Activated CD8-positive, alpha-beta T cell treated with anti-CD3 and anti-CD28 coated beads, Interleukin-2, amount 10 ng/mL, durations not matched to agents 7 days and 5 days (primary cell): Measurements from ENCODE around the gene FBXL15. TPM values are rescaled to one million over a fixed set of nuclear protein-coding genes. Genes with fewer than 3 reads are reported as not detected.

Experiments
- ATAC-seq: fragments of 150-1000 bp; cut with Tn5 transposase; one replicate; pipeline ENCODE4 v1.10.0; 2021; ENCODE audit warnings: moderate library complexity
- CTCF ChIA-PET: fragments of 350-600 bp; sonication (Branson Sonifier 250); formaldehyde crosslinking; loops from one replicate; lab custom pipeline; 2021; ENCODE audit warnings: antibody characterized with exemption; lab: Charles Lee
- POLR2A ChIA-PET: fragments of 350-600 bp; sonication (Branson Sonifier 250); formaldehyde crosslinking; loops from one replicate; lab custom pipeline; 2021; ENCODE audit warnings: antibody characterized with exemption; lab: Charles Lee
- DNase-seq: peaks from one replicate; pipeline ENCODE4 v3.0.0-alpha.2; 2020
- H3K27ac Mint-ChIP-seq: one replicate; pipeline ENCODE4 v1.8.0; 2021; ENCODE audit warnings: mild to moderate bottlenecking, mixed read lengths
- H3K27me3 Mint-ChIP-seq: one replicate; pipeline ENCODE4 v1.8.0; 2021; ENCODE audit warnings: low read depth, mixed read lengths
- H3K36me3 Mint-ChIP-seq: one replicate; pipeline ENCODE4 v1.8.0; 2021; ENCODE audit warnings: low read depth, mixed read lengths
- H3K4me1 Mint-ChIP-seq: one replicate; pipeline ENCODE4 v1.8.0; 2021; ENCODE audit warnings: low read depth, mixed read lengths
- H3K4me3 Mint-ChIP-seq: one replicate; pipeline ENCODE4 v1.8.0; 2021; ENCODE audit warnings: mild to moderate bottlenecking, mixed read lengths
- H3K9me3 Mint-ChIP-seq: one replicate; pipeline ENCODE4 v1.8.0; 2022; ENCODE audit warnings: mixed read lengths; ENCODE audit not compliant: insufficient read depth
- total RNA-seq, 2 experiments: library from RNA; stranded (reverse); gene quantifications; one replicate each; pipeline ENCODE4 v1.2.3, GENCODE V29; 2021

The FBXL15 gene
- total RNA-seq, 2 experiments from 2014 or later, result 12.7 to 13.8 TPM

- Mint-ChIP-seq H3K27me3 (no peaks in the 10 kb centered on the region), H3K27ac (no peak overlapping the region), H3K4me1 (peaks cover 46% of the 10 kb centered on the region), H3K9me3 (no peaks in the 10 kb centered on the region), H3K36me3 (peaks cover 16% of the 10 kb centered on the region), H3K4me3 (no peak overlapping the region)
- CTCF ChIA-PET, result no interaction called here
- POLR2A ChIA-PET, result no interaction called here
- ATAC-seq (no peak), DNase-seq (no peak)
Measured at GRCh38 chr10:102458656-102459055, 38.0 kb downstream of the FBXL15 start.

- Mint-ChIP-seq H3K4me1 (peaks cover 32% of the 10 kb centered on the region), H3K36me3 (peaks cover 8% of the 10 kb centered on the region), H3K27me3 (no peaks in the 10 kb centered on the region), H3K27ac (peak overlapping the region; percentile 79), H3K4me3 (peak overlapping the region; percentile 90), H3K9me3 (no peaks in the 10 kb centered on the region)
- ATAC-seq (peak; percentile 28), DNase-seq (peak; percentile 34)
- POLR2A ChIA-PET, result interaction anchor here (0.6 to 2.7 kb wide), 7 partner anchors 10 to 65 kb away, joined by 3 to 25 read pairs (median 4); partner anchors contain the start of genes C10orf95, CUEDC2 and NFKB2
- CTCF ChIA-PET, result interaction anchor here (0.9 to 4.3 kb wide), 12 partner anchors 9 to 291 kb away, joined by 3 to 25 read pairs (median 6); partner anchors contain the start of genes ACTR1A, C10orf95 and FBXL15
Measured at GRCh38 chr10:102460836-102461186, 40.2 kb downstream of the FBXL15 start.

GRCh38 chr10:102461187-102462054 is 40.8 kb downstream of the FBXL15 start:
- DNase-seq (peak; percentile 94), ATAC-seq (peak; percentile 97)
- H3K4me3 Mint-ChIP-seq, result peak overlapping the region; percentile 90
- peaks cover 2% of the 10 kb centered on the region for H3K36me3 Mint-ChIP-seq
- H3K9me3 Mint-ChIP-seq, result no peaks in the 10 kb centered on the region
- POLR2A ChIA-PET, result interaction anchor here (0.6 to 2.7 kb wide), 12 partner anchors 8 to 68 kb away, joined by 3 to 25 read pairs (median 5); partner anchors contain the start of genes C10orf95, CUEDC2, FBXL15 and NFKB2
- peaks cover 32% of the 10 kb centered on the region for H3K4me1 Mint-ChIP-seq
- CTCF ChIA-PET, result interaction anchor here (0.9 to 4.3 kb wide), 17 partner anchors 9 to 309 kb away, joined by 3 to 25 read pairs (median 4); partner anchors contain the start of genes ACTR1A, C10orf95, CUEDC2 and FBXL15
- no peaks in the 10 kb centered on the region for H3K27me3 Mint-ChIP-seq
- peak overlapping the region; percentile 79 for H3K27ac Mint-ChIP-seq

- H3K4me3 Mint-ChIP-seq, result peak overlapping the region; percentile 90
- CTCF ChIA-PET, result interaction anchor here (0.9 to 4.3 kb wide), 13 partner anchors 11 to 232 kb away, joined by 3 to 25 read pairs (median 6); partner anchors contain the start of genes C10orf95, CUEDC2 and SUFU
Measured at GRCh38 chr10:102462512-102463054, 41.9 kb downstream of the FBXL15 start.

GRCh38 chr10:102463983-102464382 is 43.3 kb downstream of the FBXL15 start:
- ChIA-PET CTCF (interaction anchor here (1.0 to 4.3 kb wide), 5 partner anchors 12 to 233 kb away, joined by 3 to 25 read pairs (median 7); partner anchors contain the start of genes C10orf95 and SUFU), POLR2A (interaction anchor here (1.2 to 2.7 kb wide), 3 partner anchors 10 to 14 kb away, joined by 3 to 10 read pairs (median 5); no protein-coding TSS in a partner anchor)
- Mint-ChIP-seq H3K27me3 (no peaks in the 10 kb centered on the region), H3K9me3 (no peaks in the 10 kb centered on the region), H3K4me1 (peaks cover 35% of the 10 kb centered on the region), H3K4me3 (no peak overlapping the region), H3K27ac (no peak overlapping the region), H3K36me3 (peaks cover 2% of the 10 kb centered on the region)
- ATAC-seq (no peak), DNase-seq (no peak)

More at GRCh38 chr10:102462512-102463054, 41.9 kb downstream of the FBXL15 start:
- no peaks in the 10 kb centered on the region for H3K9me3 Mint-ChIP-seq
- POLR2A ChIA-PET, result interaction anchor here (1.2 to 2.7 kb wide), 7 partner anchors 9 to 69 kb away, joined by 3 to 25 read pairs (median 9); partner anchors contain the start of genes C10orf95 and FBXL15
- H3K27me3 Mint-ChIP-seq, result no peaks in the 10 kb centered on the region
- DNase-seq, result no peak
- peaks cover 32% of the 10 kb centered on the region for H3K4me1 Mint-ChIP-seq
- H3K36me3 Mint-ChIP-seq, result peaks cover 2% of the 10 kb centered on the region
- no peak for ATAC-seq
- H3K27ac Mint-ChIP-seq, result no peak overlapping the region

- Mint-ChIP-seq H3K27me3 (no peaks in the 10 kb centered on the region), H3K4me3 (no peak overlapping the region), H3K4me1 (peaks cover 37% of the 10 kb centered on the region), H3K27ac (no peak overlapping the region), H3K9me3 (no peaks in the 10 kb centered on the region), H3K36me3 (peaks cover 7% of the 10 kb centered on the region)
- no peak for DNase-seq
- CTCF ChIA-PET, result interaction anchor here (1.1 to 3.4 kb wide), 3 partner anchors 13 to 234 kb away, joined by 4 to 11 read pairs (median 6); no protein-coding TSS in a partner anchor
- no peak for ATAC-seq
- POLR2A ChIA-PET, result interaction anchor here (1.2 kb wide), 1 partner anchor 14 kb away, joined by 3 read pairs; the partner anchor contains the start of gene C10orf95
Measured at GRCh38 chr10:102465466-102465865, 44.8 kb downstream of the FBXL15 start.

- no peak for ATAC-seq
- DNase-seq, result no peak
- Mint-ChIP-seq H3K9me3 (no peaks in the 10 kb centered on the region), H3K36me3 (peaks cover 9% of the 10 kb centered on the region), H3K4me3 (no peak overlapping the region), H3K27me3 (no peaks in the 10 kb centered on the region), H3K27ac (no peak overlapping the region), H3K4me1 (peaks cover 18% of the 10 kb centered on the region)
- POLR2A ChIA-PET, result no interaction called here
- CTCF ChIA-PET, result interaction anchor here (1.0 kb wide), 1 partner anchor 11 kb away, joined by 3 read pairs; no protein-coding TSS in a partner anchor
Measured at GRCh38 chr10:102467318-102467717, 46.7 kb downstream of the FBXL15 start.

- H3K36me3 Mint-ChIP-seq, result peaks cover 12% of the 10 kb centered on the region
- CTCF ChIA-PET, result interaction anchor here (1.0 to 1.5 kb wide), 3 partner anchors 10 to 116 kb away, joined by 3 to 8 read pairs (median 5); no protein-coding TSS in a partner anchor
- peaks cover 17% of the 10 kb centered on the region for H3K4me1 Mint-ChIP-seq
- H3K27me3 Mint-ChIP-seq, result no peaks in the 10 kb centered on the region
- H3K9me3 Mint-ChIP-seq, result no peaks in the 10 kb centered on the region
- POLR2A ChIA-PET, result no interaction called here
- DNase-seq (no peak), ATAC-seq (no peak)
- H3K27ac Mint-ChIP-seq, result no peak overlapping the region
- no peak overlapping the region for H3K4me3 Mint-ChIP-seq
Measured at GRCh38 chr10:102467971-102468438, 47.4 kb downstream of the FBXL15 start.

- H3K27me3 Mint-ChIP-seq, result no peaks in the 10 kb centered on the region
- CTCF ChIA-PET, result interaction anchor here (0.8 to 1.5 kb wide), 3 partner anchors 10 to 299 kb away, joined by 3 to 8 read pairs (median 5); no protein-coding TSS in a partner anchor
- POLR2A ChIA-PET, result interaction anchor here (0.6 kb wide), 1 partner anchor 43 kb away, joined by 3 read pairs; no protein-coding TSS in a partner anchor
- DNase-seq (no peak), ATAC-seq (no peak)
- H3K4me3 Mint-ChIP-seq, result no peak overlapping the region
- H3K9me3 Mint-ChIP-seq, result no peaks in the 10 kb centered on the region
- peaks cover 18% of the 10 kb centered on the region for H3K36me3 Mint-ChIP-seq
- H3K4me1 Mint-ChIP-seq, result peaks cover 20% of the 10 kb centered on the region
- H3K27ac Mint-ChIP-seq, result no peak overlapping the region
Measured at GRCh38 chr10:102468683-102469082, 48.0 kb downstream of the FBXL15 start.

- Mint-ChIP-seq H3K4me1 (peaks cover 23% of the 10 kb centered on the region), H3K27me3 (no peaks in the 10 kb centered on the region), H3K9me3 (no peaks in the 10 kb centered on the region), H3K36me3 (peaks cover 22% of the 10 kb centered on the region), H3K27ac (no peak overlapping the region), H3K4me3 (no peak overlapping the region)
- ChIA-PET CTCF (interaction anchor here (0.5 to 1.5 kb wide), 2 partner anchors 72 to 1932 kb away, joined by 3 to 4 read pairs; no protein-coding TSS in a partner anchor), POLR2A (interaction anchor here (0.7 to 1.0 kb wide), 3 partner anchors 8 to 50 kb away, joined by 3 to 4 read pairs (median 3); partner anchors contain the start of gene FBXL15)
- ATAC-seq, result no peak
- DNase-seq, result no peak
Measured at GRCh38 chr10:102470579-102471546, 50.2 kb downstream of the FBXL15 start.
